ENCODE data around the gene ABL2. TPM values are rescaled to one million over a fixed set of nuclear protein-coding genes. Genes with fewer than 3 reads are reported as not detected.

ABL2 gene
- polyA plus RNA-seq, 2 of the 4 experiments (the other 2 are of a cell fraction), result 12.4 TPM

DNA sequence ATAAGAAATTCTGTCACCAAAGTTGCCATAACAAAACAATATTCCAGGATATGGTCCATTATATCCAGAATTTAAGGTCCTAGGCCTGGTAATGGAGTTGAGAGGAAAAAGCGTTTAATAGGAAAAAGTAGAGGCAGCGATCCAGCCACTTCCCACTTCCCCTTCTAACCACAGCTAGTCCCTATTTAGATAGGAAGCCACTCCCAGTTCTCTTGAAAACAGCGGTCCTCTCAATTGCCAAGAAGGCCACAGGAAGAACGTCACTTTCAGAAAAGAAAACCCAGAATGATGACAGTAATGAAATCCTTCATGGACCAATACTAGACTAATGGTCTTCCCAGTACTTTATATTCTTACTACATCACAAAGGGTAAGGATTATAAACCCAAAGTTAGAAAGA lies 38.6 kb downstream of the ABL2 start:
- FAIRE-seq (no peak), DNase-seq (ENCODE audit: low read depth in 1 of 2, low spot score in 1 of 2) (no peak), ATAC-seq (no peak)
- no peaks in the 10 kb centered on the region for H3K9me3 ChIP-seq
- peaks cover 18% of the 10 kb centered on the region for H3K4me1 ChIP-seq
- no peak overlapping the region for H3K4me3 ChIP-seq
- ChIA-PET CTCF (interaction anchor here (1.0 to 3.0 kb wide), 4 partner anchors 10 to 112 kb away, joined by 4 to 11 read pairs (median 5); partner anchors contain the start of gene SOAT1), POLR2A (no interaction called here)
- WGBS (ENCODE audit: missing lambda C conversion rate), result 92% methylated on average over 4 of the region's 4 CpGs
- no peak for TF ChIP-seq CEBPB (IDR thresholded peaks at IDR 0.05)
- no peak for TF ChIP-seq BHLHE40 (IDR thresholded peaks at IDR 0.05; ENCODE audit: low read depth, low read length)
- no peak for TF ChIP-seq PHF8 (IDR thresholded peaks at IDR 0.05; ENCODE audit: borderline replicate concordance, low read depth)
- TF ChIP-seq EHF (CRISPR knock-in tag; IDR thresholded peaks at IDR 0.05), result no peak
- H3K4me2 ChIP-seq, result no peak overlapping the region
- H3K27ac ChIP-seq, result no peak overlapping the region

DNA sequence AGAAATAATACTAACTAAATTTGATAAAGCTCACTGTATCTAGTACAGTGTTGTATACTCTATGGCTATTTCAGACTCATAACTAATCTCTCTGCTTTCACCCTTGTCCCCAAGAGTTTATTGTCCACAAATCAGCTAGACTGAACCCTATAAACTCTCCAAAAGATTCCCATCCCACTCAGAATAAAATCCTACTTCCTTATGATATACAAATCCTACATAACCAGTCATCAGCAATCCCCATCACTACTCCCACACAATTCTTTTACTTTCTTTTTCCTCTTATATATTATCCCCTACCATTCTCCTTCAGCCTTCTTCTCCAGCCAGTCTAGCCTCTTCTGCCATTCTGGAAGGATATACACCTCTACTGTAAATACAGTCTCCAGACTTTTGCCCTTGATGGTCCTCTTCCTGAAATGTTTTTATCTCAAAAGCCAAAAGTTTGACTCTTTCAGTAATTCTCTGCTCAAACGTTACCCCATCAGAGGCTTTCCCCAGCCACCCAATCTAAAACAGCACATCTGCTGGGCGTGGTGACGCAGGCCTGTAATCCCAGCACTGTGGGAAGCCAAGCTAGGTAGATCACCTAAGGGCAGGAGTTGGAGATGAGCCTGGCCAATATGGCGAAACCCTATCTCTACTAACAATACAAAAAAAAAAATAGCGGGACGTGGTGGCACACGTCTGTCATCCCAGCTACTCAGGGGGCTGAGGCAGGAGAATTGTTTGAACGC lies 41.6 kb downstream of the ABL2 start:
- TF ChIP-seq, protein P1, sequence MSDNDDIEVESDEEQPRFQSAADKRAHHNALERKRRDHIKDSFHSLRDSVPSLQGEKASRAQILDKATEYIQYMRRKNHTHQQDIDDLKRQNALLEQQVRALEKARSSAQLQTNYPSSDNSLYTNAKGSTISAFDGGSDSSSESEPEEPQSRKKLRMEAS (IDR thresholded peaks at IDR 0.05), result no peak
- TF ChIP-seq JUNB (IDR thresholded peaks at IDR 0.05), result no peak
- no peak for TF ChIP-seq RAD21 (conservative IDR thresholded peaks at IDR 0.05 in 1 of 2, IDR thresholded peaks at IDR 0.05 in 1 of 2)
- no peak for TF ChIP-seq JUN (IDR thresholded peaks at IDR 0.05)
- TF ChIP-seq MAZ (IDR thresholded peaks at IDR 0.05; ENCODE audit: borderline replicate concordance, low read depth, low read length), result no peak
- TF ChIP-seq EHF (CRISPR knock-in tag; IDR thresholded peaks at IDR 0.05), result no peak
- TF ChIP-seq POLR2AphosphoS2 (conservative IDR thresholded peaks at IDR 0.05; ENCODE audit: low read length), result no peak
- TF ChIP-seq FOSL2 (IDR thresholded peaks at IDR 0.05), result no peak
- TF ChIP-seq FOSL2 (CRISPR knock-in tag; IDR thresholded peaks at IDR 0.05), result no peak
- TF ChIP-seq, protein P2, sequence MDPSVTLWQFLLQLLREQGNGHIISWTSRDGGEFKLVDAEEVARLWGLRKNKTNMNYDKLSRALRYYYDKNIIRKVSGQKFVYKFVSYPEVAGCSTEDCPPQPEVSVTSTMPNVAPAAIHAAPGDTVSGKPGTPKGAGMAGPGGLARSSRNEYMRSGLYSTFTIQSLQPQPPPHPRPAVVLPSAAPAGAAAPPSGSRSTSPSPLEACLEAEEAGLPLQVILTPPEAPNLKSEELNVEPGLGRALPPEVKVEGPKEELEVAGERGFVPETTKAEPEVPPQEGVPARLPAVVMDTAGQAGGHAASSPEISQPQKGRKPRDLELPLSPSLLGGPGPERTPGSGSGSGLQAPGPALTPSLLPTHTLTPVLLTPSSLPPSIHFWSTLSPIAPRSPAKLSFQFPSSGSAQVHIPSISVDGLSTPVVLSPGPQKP (IDR thresholded peaks at IDR 0.05; ENCODE audit: low read depth, low read length), result no peak
- TF ChIP-seq FOXS1 (CRISPR knock-in tag; IDR thresholded peaks at IDR 0.05), result no peak
- TF ChIP-seq RCOR1 (IDR thresholded peaks at IDR 0.05; ENCODE audit: low read depth, low read length), result no peak
- TF ChIP-seq SREBF2 (IDR thresholded peaks at IDR 0.05), result no peak
- no peak for TF ChIP-seq CHD2 (IDR thresholded peaks at IDR 0.05; ENCODE audit: low read length, partially characterized antibody)
- no peak for ATAC-seq
- Histone ChIP-seq H3K4me2 (no peak overlapping the region), H3K4me3 (no peak overlapping the region), H3K9me3 (no peaks in the 10 kb centered on the region), H3K4me1 (peaks cover 6% of the 10 kb centered on the region), H3K27ac (no peak overlapping the region)
- ChIA-PET POLR2A (no interaction called here), CTCF (interaction anchor here (0.6 kb wide), 1 partner anchor 426 kb away, joined by 3 read pairs; no protein-coding TSS in a partner anchor)
- no peak for DNase-seq (ENCODE audit: low read depth in 1 of 2, low spot score in 1 of 2)
- 96% methylated on average over 8 of the region's 8 CpGs for WGBS (ENCODE audit: missing lambda C conversion rate)
- no peak for FAIRE-seq

DNA sequence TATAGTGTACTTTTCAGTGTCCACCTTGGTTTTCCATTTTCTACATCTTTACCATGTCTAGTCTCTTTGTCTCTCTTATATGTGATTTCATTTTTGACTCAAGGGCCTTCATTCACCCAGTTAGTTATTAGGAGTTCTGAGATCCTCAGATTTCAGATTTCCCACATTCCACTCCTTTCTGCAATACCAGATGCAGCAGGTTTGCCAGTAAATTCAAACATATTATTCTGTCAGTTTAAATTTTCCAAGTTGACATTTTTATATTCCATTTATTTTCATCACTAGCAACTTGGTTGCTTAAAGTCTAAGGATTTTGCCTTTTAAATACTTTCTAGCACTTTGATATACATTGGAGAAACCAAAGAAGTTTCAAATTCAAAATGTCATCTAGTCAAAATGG lies 42.4 kb downstream of the ABL2 start:
- FAIRE-seq (no peak), ATAC-seq (no peak), DNase-seq (ENCODE audit: low read depth in 1 of 2, low spot score in 1 of 2) (no peak)
- Histone ChIP-seq H3K9me3 (no peaks in the 10 kb centered on the region), H3K4me3 (no peak overlapping the region), H3K27ac (no peak overlapping the region), H3K4me2 (no peak overlapping the region), H3K4me1 (no peaks in the 10 kb centered on the region)
- POLR2A ChIA-PET, result no interaction called here
- CTCF ChIA-PET, result no interaction called here
- TF ChIP-seq NPAS2 (CRISPR knock-in tag; IDR thresholded peaks at IDR 0.05; ENCODE audit: borderline replicate concordance), result no peak
- TF ChIP-seq JUN (IDR thresholded peaks at IDR 0.05), result no peak
- TF ChIP-seq RFX5 (IDR thresholded peaks at IDR 0.05), result no peak
- TF ChIP-seq, protein P3, sequence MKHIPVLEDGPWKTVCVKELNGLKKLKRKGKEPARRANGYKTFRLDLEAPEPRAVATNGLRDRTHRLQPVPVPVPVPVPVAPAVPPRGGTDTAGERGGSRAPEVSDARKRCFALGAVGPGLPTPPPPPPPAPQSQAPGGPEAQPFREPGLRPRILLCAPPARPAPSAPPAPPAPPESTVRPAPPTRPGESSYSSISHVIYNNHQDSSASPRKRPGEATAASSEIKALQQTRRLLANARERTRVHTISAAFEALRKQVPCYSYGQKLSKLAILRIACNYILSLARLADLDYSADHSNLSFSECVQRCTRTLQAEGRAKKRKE (CRISPR knock-in tag; IDR thresholded peaks at IDR 0.05; ENCODE audit: low read depth), result no peak
- TF ChIP-seq, protein P4, sequence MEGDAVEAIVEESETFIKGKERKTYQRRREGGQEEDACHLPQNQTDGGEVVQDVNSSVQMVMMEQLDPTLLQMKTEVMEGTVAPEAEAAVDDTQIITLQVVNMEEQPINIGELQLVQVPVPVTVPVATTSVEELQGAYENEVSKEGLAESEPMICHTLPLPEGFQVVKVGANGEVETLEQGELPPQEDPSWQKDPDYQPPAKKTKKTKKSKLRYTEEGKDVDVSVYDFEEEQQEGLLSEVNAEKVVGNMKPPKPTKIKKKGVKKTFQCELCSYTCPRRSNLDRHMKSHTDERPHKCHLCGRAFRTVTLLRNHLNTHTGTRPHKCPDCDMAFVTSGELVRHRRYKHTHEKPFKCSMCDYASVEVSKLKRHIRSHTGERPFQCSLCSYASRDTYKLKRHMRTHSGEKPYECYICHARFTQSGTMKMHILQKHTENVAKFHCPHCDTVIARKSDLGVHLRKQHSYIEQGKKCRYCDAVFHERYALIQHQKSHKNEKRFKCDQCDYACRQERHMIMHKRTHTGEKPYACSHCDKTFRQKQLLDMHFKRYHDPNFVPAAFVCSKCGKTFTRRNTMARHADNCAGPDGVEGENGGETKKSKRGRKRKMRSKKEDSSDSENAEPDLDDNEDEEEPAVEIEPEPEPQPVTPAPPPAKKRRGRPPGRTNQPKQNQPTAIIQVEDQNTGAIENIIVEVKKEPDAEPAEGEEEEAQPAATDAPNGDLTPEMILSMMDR (IDR thresholded peaks at IDR 0.05), result no peak
- no peak for TF ChIP-seq KDM5A (IDR thresholded peaks at IDR 0.05)
- TF ChIP-seq, protein P5, sequence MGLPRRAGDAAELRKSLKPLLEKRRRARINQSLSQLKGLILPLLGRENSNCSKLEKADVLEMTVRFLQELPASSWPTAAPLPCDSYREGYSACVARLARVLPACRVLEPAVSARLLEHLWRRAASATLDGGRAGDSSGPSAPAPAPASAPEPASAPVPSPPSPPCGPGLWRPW (IDR thresholded peaks at IDR 0.05), result no peak
- no peak for TF ChIP-seq SREBF2 (IDR thresholded peaks at IDR 0.05)
- TF ChIP-seq FOXS1 (CRISPR knock-in tag; IDR thresholded peaks at IDR 0.05), result no peak

Measured in A549 (cell line).